AG09319 (cell line): ENCODE measurements around the gene CDX1.
A peak's percentile ranks its signal among the peaks of the same experiment; 100 is the strongest.

Experiments used
- DNase-seq: peaks from one replicate; pipeline ENCODE4 v3.0.0-alpha.2; 2010; ENCODE audit warnings: low read depth; ENCODE audit errors: extremely low read depth
- CTCF ChIP-seq: IDR thresholded peaks from 2 replicates; pipeline ENCODE4 v1.5.1; 2011; ENCODE audit warnings: low read depth, mild to moderate bottlenecking, inconsistent platforms, low read length, moderate library complexity

Gene CDX1

GRCh38 chr5:150121448-150122157 is 45.0 kb upstream of the CDX1 start:
- TF ChIP-seq CTCF = no peak
- no peak for DNase-seq

- peak; percentile 10 for TF ChIP-seq CTCF
- DNase-seq = no peak
Observed at GRCh38 chr5:150122158-150122510, 44.4 kb upstream of the CDX1 start.

GRCh38 chr5:150122536-150123481 is 43.8 kb upstream of the CDX1 start:
- TF ChIP-seq CTCF = no peak
- DNase-seq = no peak

- no peak for TF ChIP-seq CTCF
- no peak for DNase-seq
Observed at GRCh38 chr5:150123542-150123941, 43.0 kb upstream of the CDX1 start.

- no peak for TF ChIP-seq CTCF
Observed at GRCh38 chr5:150124111-150124557, 42.4 kb upstream of the CDX1 start.

GRCh38 chr5:150124596-150124995 is 42.0 kb upstream of the CDX1 start:
- DNase-seq = no peak
- no peak for TF ChIP-seq CTCF

More at GRCh38 chr5:150124111-150124557, 42.4 kb upstream of the CDX1 start:
- no peak for DNase-seq

- TF ChIP-seq CTCF = no peak
Observed at GRCh38 chr5:150125334-150125733, 41.2 kb upstream of the CDX1 start.

More at GRCh38 chr5:150125334-150125733, 41.2 kb upstream of the CDX1 start:
- no peak for DNase-seq
